ENCODE data around the gene ZNF566.

ZNF566 gene

DNA sequence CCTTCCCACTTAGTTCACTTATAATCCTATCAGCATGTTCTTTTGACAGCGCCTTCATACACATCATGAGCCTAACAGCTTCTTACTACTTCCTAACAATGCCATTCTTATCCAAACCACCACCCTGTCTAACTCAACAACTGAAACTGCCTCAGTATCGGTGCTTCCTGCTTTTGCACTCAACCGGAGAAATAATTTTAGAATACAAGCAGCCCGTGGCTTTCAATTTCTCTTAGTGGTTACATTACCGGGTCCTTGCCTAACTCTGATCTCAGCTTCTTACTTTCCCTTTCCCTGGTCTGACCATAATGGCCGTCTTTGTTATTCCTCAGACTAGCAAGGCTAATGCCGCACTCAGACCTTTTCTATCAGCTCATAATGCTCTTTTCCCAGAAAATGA lies 87.9 kb downstream of the ZNF566 start:
- Histone ChIP-seq H3K4me3 (ENCODE audit: low read length, poor library complexity, severe bottlenecking) (no peak overlapping the region), H3K9me2 (replicated peaks; ENCODE audit: low read depth, low read length) (no peaks in the 10 kb centered on the region), H3K36me3 (ENCODE audit: insufficient read depth, low read length) (peaks cover 71% of the 10 kb centered on the region), H3K9me3 (ENCODE audit: insufficient read depth, low read depth, low read length) (no peaks in the 10 kb centered on the region), H3F3A (ENCODE audit: low read depth) (no peaks in the 10 kb centered on the region), H3K79me2 (ENCODE audit: insufficient read depth, low read length) (no peaks in the 10 kb centered on the region), H3K27me3 (ENCODE audit: insufficient read depth, low read length, poor library complexity, severe bottlenecking) (no peaks in the 10 kb centered on the region), H4K20me1 (ENCODE audit: insufficient read depth, low read length, poor library complexity, severe bottlenecking) (no peaks in the 10 kb centered on the region), H3K4me2 (ENCODE audit: low read depth, low read length, poor library complexity, severe bottlenecking) (no peak overlapping the region), H3K4me1 (ENCODE audit: insufficient read depth, low read length, poor library complexity, severe bottlenecking) (no peaks in the 10 kb centered on the region), H2AFZ (ENCODE audit: low read length) (no peak overlapping the region), H3K9ac (ENCODE audit: low read depth, low read length, poor library complexity, severe bottlenecking) (no peak overlapping the region)
- TF ChIP-seq EZH2phosphoT487 (IDR thresholded peaks at IDR 0.05; ENCODE audit: borderline replicate concordance), result no peak
- TF ChIP-seq, protein P1, sequence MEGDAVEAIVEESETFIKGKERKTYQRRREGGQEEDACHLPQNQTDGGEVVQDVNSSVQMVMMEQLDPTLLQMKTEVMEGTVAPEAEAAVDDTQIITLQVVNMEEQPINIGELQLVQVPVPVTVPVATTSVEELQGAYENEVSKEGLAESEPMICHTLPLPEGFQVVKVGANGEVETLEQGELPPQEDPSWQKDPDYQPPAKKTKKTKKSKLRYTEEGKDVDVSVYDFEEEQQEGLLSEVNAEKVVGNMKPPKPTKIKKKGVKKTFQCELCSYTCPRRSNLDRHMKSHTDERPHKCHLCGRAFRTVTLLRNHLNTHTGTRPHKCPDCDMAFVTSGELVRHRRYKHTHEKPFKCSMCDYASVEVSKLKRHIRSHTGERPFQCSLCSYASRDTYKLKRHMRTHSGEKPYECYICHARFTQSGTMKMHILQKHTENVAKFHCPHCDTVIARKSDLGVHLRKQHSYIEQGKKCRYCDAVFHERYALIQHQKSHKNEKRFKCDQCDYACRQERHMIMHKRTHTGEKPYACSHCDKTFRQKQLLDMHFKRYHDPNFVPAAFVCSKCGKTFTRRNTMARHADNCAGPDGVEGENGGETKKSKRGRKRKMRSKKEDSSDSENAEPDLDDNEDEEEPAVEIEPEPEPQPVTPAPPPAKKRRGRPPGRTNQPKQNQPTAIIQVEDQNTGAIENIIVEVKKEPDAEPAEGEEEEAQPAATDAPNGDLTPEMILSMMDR (conservative IDR thresholded peaks at IDR 0.05; ENCODE audit: low read length), result no peak

DNA sequence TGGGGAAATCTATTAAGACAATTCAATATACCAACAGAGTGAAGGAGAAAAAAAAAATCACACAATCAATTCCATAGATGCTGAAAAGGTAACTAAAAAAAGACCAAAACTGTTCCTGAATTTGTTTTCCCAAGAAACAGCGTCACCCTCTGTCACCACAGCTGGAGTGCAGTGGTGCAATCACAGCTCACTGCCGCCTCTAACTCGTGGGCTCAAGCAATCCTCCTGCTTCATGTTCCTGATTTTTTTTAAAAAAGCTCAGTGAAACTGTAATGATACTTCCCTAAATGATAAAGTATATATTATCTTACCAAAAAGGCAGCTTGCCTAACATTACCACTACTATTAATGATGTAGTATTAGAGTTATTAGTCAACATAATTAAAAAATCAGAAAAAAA lies 90.8 kb downstream of the ZNF566 start:
- Histone ChIP-seq H3F3A (ENCODE audit: low read depth) (no peaks in the 10 kb centered on the region), H3K4me2 (ENCODE audit: low read depth, low read length, poor library complexity, severe bottlenecking) (no peak overlapping the region), H3K9ac (ENCODE audit: low read depth, low read length, poor library complexity, severe bottlenecking) (no peak overlapping the region), H3K9me3 (ENCODE audit: insufficient read depth, low read depth, low read length) (peaks cover 15% of the 10 kb centered on the region; the same call in 1 of the 2 replicates), H3K4me3 (ENCODE audit: low read length, poor library complexity, severe bottlenecking) (no peak overlapping the region), H3K27me3 (ENCODE audit: insufficient read depth, low read length, poor library complexity, severe bottlenecking) (no peaks in the 10 kb centered on the region), H3K79me2 (ENCODE audit: insufficient read depth, low read length) (no peaks in the 10 kb centered on the region), H4K20me1 (ENCODE audit: insufficient read depth, low read length, poor library complexity, severe bottlenecking) (no peaks in the 10 kb centered on the region), H3K4me1 (ENCODE audit: insufficient read depth, low read length, poor library complexity, severe bottlenecking) (no peaks in the 10 kb centered on the region), H2AFZ (ENCODE audit: low read length) (no peak overlapping the region), H3K9me2 (replicated peaks; ENCODE audit: low read depth, low read length) (no peaks in the 10 kb centered on the region), H3K36me3 (ENCODE audit: insufficient read depth, low read length) (peaks cover 65% of the 10 kb centered on the region)
- TF ChIP-seq EZH2phosphoT487 (IDR thresholded peaks at IDR 0.05; ENCODE audit: borderline replicate concordance), result no peak
- TF ChIP-seq, protein P1 (conservative IDR thresholded peaks at IDR 0.05; ENCODE audit: low read length), result no peak
